Renal cortex interstitium (tissue), 11 donors: ENCODE data around the gene NBEAL2. TPM values are rescaled to one million over a fixed set of nuclear protein-coding genes. Genes with fewer than 3 reads are reported as not detected.

Experiments used
- DNase-seq, 11 donors: peaks; one replicate each; pipeline ENCODE4 v3.0.0-alpha.2; 2013; ENCODE audit warnings: low read depth in 9 of 11, low spot score in 4 of 11; ENCODE audit errors: extremely low read depth in 1 of 11
- polyA plus RNA-seq, 3 donors: library from polyadenylated mRNA; unstranded; fragments of 120-200 nt; gene quantifications; one replicate each; pipeline ENCODE4 v1.2.1, GENCODE V29; 2013; ENCODE audit not compliant: insufficient read length in 3 of 3

Gene NBEAL2
- polyA plus RNA-seq, 3 donors: 37.1 to 67.5 (median 43.2) TPM

DNA sequence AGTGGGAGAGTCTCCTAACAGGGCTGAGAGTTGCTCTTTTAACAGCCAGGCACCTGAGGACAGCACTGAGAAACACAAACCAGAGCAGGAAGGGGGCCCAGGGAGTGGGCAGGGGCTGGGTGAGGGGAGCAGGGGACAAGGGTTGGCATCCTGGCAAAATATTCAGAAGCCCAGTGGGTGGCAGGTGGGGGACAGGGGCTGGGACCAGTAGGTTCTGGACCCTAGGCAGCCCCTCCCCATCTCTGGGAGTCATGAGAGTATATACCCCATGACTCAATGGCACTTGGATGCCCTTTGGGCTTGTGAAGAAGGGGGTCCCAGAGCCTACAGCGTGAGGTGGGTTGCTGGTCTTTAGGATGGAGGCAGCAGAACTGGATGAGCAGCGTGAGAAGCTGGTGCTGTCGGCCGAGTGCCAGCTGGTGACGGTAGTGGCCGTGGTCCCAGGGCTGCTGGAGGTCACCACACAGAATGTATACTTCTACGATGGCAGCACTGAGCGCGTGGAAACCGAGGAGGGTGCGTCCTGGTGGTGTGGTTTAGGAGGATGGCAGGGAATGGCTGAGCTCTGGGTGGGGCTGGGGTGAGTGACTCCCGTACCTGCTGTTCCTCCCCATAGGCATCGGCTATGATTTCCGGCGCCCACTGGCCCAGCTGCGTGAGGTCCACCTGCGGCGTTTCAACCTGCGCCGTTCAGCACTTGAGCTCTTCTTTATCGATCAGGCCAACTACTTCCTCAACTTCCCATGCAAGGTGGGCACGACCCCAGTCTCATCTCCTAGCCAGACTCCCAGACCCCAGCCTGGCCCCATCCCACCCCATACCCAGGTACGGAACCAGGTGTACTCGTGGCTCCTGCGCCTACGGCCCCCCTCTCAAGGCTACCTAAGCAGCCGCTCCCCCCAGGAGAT lies 24.2 kb downstream of the NBEAL2 start:
- DNase-seq: no peak

DNA sequence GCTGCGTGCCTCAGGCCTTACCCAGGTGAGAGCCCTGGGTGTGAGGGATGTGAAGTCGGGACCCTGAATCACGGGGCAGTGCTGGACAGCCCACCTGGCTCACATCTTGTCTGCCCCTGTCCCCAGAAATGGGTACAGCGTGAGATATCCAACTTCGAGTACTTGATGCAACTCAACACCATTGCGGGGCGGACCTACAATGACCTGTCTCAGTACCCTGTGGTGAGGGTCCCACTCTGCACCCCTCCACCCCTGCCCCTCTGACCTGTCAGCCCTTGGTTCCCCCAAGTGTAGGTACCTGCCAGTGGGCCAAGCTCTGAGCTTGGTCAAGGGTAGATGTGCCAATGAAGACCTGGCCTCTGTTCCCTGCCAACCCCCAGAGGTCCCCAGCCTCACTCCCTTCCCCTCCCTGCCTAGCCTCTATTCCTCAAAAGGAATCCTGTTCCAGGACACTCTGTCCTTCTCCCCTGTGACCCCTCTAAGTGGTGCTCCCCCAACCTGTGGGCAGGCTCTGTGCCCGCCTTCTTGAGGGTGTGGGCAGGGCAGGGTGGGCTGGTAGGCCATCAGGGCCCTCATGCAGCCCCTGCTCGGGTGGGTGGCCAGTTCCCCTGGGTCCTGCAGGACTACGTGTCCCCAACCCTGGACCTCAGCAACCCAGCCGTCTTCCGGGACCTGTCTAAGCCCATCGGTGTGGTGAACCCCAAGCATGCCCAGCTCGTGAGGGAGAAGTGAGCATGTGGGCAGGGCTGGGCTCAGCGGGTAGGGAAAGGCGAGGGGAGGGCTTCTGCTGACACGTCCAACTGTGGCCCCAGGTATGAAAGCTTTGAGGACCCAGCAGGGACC lies 25.1 kb downstream of the NBEAL2 start:
- DNase-seq: no peak

DNA sequence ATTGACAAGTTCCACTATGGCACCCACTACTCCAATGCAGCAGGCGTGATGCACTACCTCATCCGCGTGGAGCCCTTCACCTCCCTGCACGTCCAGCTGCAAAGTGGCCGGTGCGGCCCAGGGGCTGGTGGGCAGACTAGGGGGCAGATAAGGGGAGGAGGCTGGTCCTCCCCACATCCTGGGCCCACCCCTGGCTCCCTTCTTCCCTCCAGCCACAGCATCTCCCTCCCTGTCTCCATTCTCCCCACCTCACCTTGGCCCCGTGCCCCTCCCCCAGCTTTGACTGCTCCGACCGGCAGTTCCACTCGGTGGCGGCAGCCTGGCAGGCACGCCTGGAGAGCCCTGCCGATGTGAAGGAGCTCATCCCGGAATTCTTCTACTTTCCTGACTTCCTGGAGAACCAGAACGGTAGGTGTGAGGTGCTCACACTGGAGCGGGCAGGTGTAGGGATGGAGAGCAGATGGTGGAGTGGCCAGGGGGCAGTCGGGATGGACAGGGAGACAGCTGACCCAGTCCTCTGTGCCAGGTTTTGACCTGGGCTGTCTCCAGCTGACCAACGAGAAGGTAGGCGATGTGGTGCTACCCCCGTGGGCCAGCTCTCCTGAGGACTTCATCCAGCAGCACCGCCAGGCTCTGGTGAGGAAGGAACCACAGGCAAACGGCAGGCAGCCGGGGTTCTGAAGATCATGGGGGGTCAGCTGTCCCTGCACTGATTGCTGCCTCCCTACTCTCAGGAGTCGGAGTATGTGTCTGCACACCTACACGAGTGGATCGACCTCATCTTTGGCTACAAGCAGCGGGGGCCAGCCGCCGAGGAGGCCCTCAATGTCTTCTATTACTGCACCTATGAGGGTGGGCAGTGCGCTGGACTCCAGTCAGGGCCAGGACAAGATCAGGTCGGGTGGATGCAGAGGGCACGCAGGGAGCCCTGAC lies 26.0 kb downstream of the NBEAL2 start:
- DNase-seq: no peak

DNA sequence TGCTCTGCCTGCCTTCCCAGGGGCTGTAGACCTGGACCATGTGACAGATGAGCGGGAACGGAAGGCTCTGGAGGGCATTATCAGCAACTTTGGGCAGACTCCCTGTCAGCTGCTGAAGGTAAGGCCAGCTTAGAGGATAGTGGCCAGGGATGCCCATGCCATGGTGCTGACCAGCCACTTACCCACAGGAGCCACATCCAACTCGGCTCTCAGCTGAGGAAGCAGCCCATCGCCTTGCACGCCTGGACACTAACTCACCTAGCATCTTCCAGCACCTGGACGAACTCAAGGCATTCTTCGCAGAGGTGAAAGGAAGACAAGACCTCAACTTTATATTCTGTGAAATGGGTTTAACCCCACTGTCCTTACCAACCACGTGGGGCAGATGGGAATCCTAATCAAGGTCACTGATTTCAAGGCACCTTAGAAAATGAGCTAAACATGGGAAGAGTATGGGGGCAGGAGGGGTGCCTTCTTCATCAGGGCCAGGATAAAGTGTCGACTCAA lies 26.7 kb downstream of the NBEAL2 start:
- DNase-seq: no peak

DNA sequence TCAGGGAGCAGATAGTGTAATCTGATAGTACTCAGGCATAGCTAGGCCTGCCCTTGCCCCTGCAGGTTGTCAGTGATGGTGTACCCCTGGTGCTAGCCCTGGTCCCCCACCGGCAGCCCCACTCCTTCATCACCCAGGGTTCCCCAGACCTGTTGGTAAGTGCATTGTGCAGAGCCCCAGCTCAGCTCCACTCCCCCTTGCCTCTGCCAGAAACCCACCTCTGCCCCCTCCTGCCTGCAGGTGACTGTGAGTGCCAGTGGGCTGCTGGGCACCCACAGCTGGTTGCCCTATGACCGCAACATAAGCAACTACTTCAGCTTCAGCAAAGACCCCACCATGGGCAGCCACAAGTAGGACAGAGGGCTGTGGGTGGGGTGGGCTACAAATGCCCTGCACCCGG lies 27.5 kb downstream of the NBEAL2 start:
- DNase-seq: no peak

DNA sequence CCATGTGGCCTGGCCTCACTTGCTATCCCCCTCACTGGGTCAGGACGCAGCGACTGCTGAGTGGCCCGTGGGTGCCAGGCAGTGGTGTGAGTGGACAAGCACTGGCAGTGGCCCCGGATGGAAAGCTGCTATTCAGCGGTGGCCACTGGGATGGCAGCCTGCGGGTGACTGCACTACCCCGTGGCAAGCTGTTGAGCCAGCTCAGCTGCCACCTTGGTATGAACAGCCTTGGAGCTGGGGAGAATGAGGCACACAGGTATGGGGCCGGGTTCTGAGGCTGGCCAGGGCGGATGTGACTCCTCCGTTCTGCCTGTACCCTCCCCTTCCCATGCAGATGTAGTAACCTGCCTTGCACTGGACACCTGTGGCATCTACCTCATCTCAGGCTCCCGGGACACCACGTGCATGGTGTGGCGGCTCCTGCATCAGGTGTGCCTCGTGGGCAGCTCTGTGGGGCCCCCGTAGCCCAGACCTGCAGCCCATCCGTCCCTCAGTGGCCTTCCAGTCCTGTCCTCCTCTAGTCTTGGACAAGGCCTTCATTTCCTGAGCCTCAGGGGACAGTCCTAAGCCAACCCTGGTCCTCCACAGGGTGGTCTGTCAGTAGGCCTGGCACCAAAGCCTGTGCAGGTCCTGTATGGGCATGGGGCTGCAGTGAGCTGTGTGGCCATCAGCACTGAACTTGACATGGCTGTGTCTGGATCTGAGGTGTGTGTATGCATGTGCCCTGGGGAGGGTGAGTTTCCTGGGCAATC lies 28.2 kb downstream of the NBEAL2 start:
- no peak for DNase-seq

DNA sequence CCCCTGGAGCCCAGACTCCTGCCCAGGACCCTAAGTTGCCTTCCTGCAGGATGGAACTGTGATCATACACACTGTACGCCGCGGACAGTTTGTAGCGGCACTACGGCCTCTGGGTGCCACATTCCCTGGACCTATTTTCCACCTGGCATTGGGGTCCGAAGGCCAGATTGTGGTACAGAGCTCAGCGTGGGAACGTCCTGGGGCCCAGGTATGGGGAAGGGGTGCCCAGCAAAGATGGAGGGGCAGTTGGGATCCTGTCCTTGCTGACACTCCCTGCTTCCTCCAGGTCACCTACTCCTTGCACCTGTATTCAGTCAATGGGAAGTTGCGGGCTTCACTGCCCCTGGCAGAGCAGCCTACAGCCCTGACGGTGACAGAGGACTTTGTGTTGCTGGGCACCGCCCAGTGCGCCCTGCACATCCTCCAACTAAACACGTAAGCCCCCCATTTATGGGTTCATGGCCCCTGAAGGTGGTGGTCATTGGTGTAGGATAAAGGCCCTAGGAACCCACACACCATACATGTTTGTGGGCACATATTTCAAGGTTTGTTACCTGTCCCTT lies 28.8 kb downstream of the NBEAL2 start:
- no peak for DNase-seq

DNA sequence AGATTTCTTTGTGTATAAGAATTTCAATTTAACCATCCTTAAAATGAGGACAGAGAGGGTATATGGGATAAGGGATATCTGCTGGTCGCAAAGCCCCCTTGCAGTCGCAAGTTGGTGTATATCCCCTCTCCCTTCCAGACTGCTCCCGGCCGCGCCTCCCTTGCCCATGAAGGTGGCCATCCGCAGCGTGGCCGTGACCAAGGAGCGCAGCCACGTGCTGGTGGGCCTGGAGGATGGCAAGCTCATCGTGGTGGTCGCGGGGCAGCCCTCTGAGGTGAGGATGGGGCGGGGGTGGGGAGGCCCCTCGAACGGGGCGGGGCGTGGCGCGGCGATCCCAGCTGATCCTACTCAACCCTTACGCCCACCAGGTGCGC lies 29.4 kb downstream of the NBEAL2 start:
- no peak for DNase-seq

DNA sequence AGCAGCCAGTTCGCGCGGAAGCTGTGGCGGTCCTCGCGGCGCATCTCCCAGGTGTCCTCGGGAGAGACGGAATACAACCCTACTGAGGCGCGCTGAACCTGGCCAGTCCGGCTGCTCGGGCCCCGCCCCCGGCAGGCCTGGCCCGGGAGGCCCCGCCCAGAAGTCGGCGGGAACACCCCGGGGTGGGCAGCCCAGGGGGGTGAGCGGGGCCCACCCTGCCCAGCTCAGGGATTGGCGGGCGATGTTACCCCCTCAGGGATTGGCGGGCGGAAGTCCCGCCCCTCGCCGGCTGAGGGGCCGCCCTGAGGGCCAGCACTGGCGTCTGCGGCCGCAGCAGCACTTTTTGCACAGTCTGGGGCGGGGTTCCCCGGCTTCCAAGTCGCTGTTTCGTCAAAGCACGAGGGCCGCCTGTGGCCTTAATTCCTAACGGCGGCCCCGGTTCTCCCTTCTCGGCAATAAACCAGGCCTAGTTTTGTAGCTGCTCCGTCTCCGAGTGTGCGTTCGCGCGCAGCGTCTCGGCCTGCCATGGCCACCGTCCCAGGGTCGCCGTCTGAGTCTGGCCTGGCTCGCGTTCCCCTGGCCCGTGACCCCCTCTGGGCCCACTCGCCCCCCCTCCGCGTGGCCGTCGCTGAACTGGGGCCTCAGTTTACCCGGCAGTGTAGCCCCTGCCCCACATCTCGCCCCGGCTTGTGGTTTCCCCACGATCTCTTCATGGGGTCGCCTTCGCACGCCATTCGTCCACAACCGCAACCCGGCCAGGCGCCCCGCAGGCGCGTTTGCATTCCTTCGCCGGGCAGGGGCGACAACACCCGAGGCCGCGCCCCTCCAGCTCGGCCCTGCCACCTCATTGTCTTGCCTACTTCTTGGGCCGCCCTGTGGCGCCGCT lies 30.0 kb downstream of the NBEAL2 start:
- peak; percentile 71 to 92 (median 87) for DNase-seq

DNA sequence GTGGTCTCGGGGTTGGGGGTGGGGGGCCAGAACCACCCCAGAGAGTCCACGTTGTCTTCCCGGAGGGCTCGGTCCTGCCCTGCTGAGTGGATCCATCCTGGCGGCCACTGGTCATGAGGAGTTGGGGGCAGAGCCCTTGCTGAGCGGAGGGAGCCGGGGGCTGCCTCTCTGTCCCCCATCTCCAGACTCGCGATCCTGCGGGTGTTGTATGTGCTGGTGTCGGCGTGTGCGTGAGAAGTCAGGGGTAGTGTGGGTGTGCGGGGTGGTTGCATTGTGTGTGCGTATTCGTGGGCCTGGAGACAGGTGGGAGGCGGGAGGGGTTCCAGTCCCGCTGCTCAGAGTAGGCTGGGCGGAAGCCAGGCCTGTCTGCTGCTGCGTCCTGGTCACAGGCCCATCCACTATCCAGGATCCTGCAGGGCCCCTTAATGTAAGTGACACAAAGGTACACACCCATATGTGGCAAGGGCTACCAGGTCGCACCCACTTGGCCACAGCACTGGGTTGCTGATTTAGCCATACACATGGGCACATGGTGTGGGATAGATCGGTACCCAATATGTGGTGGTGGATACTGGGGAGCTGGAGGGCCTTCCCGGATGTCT lies 30.7 kb downstream of the NBEAL2 start:
- DNase-seq: no peak

DNA sequence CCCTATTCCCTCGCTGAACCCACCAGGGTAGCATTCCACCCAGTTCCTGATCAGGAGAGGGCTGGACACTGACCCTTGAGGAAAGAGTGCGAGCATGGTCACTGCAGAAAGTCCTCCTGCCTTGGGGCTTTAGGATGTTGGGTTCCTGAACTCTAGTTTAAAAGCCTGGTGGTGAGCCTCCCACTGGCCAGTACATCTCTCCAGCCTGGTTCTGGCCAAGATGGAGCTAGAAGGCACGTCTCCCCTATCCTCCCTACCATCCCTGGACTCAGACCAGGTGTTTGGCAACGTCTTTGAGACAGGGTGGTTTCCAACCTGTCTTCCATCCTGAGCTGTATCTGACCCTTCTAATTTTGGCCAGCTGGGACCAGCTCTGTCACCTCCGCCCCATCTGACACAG lies 31.4 kb downstream of the NBEAL2 start:
- no peak for DNase-seq

DNA sequence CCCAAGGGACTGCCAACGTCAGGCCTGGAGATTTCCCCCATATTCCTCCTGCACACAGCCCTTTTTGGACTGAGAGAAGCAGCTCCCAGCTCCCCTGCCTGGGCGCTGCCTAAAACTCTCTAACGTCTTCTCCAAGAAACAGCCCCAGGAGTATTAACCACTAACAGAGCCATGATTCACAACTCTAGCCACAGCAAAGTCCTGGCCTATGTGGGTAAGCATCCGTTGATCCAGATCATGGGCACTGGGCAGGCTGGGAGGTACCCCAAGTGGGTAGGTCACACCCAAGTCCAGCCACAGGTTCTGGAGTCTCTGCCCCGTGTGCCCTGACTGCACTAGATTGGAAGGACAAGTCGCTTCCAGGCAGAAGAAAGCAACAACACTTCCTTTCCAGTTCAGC lies 31.9 kb downstream of the NBEAL2 start:
- DNase-seq: no peak

DNA sequence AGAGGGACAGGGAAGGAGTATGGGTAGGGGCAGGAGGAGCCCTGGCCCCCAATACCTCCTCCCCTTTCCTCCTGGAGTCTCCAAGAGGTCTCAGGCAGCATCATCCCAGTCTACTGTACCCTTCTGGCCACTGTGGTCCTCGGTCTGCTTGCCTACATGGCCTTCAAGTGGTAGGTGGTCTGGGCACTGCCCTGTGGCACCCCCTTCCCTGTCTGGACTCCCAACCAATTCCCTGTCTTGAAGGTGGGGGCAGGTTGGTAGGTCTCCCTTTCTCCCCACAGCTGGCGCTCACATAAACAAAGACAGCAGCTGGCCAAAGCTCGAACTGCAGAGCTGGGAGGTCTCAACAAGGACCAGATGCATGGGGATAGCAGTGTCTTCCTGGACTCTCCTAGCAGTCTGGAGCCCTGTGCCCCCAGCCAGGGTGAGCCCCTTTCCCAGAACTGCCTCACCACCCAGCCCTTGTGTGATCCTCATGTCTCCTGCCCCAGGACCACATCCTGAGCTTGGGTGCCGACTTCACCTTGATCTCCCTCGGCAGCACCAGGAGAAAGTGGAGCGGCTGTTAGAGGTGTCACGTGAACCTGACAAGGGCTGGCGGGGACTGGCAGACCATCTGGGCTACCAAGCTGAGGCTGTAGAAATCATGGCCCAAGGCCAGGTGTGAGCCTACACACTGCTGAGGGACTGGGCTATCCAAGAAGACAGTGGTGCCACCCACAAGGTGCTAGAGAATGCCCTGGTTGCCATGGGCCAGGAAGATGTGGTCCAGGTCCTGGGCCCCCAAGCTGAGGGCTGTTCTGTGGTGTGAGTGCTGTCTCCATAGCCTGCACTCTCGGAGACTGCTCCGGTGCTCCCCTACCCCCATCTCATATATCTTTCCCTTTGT lies 33.1 kb downstream of the NBEAL2 start:
- no peak for DNase-seq

DNA sequence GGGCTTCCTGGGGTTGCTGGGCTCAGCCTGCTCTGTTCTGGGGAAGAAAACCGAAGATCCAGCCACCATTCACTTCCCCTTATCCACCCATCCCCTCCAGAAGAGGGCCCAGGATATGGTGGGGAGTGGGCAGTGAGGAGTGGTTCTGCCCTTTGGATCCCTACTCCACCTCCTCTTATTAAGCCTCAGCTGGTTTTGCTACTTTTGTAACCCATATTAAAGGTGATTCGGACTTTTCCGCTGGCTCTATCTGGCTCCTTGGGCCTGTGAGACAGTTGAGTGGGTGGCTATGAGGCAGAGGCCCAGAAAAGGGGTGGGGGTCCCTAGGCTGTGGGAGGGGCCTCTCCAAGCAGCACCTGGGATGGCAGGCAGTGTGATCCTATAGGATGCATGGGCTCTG lies 33.8 kb downstream of the NBEAL2 start:
- no peak for DNase-seq

DNA sequence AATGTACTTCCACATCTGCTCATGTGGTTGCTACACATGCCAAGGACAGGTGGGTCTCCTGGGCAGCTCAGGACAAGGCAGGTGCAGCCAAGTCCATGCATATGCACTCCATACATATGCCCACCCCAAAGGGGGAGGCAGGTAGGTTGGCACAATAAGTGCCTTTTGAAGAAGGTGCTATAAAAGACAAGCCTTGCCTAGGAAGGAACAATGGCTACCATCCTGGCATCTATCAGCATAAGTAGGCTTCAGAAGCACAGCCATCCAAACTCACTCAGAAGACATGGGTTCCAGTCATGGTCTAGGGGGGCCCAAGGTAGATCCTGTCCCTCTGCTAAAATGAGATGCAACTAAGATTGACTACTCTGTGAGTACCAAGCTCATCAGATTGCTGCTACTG lies 34.6 kb downstream of the NBEAL2 start:
- DNase-seq: no peak

DNA sequence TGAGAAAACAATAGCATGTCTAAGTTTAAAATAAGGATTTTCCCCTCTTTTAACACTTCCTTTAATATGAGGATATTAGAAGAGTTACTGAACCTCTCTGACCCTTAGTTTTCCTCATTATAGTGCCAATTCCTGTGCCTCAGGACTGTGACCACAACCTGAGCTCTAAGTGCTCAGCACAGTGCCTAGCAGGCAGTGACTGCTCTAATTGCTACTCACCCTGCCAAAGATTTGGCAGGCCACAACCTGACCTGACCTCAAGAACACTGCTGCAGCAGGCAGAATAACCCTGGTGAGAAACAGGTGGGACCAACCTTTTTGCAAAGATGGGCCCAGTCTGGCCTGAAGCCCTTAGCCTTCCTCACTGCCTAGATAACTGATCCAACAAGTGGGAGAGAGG lies 35.7 kb downstream of the NBEAL2 start:
- no peak for DNase-seq
